Activated CD4-positive, alpha-beta T cell treated with anti-CD3 and anti-CD28 coated beads, Interleukin-2, amount 50 U/mL, for 24 hours (primary cell): ENCODE measurements around the gene LTBP1.
A peak's percentile ranks its signal among the peaks of the same experiment; 100 is the strongest.
"Not testable (repeated sequence)": the region's sequence is repeated elsewhere in the genome, so short reads cannot be mapped to it uniquely, and the experiment has no call there.

ENCODE experiments used
- DNase-seq, 2 donors: peaks; one replicate each; pipeline ENCODE4 v3.0.0-alpha.2; 2020; ENCODE audit warnings: low read depth in 1 of 2, low spot score in 1 of 2

Gene LTBP1

GRCh38 chr2:33038230-33038629, 91.5 kb downstream of the LTBP1 start:
- no peak for DNase-seq

GRCh38 chr2:33038799-33039198, 92.0 kb downstream of the LTBP1 start:
- no peak for DNase-seq

- DNase-seq, result no peak
These were observed 93.8 kb downstream of the LTBP1 start for GRCh38 chr2:33040541-33040940.

- no peak for DNase-seq
These were observed 95.5 kb downstream of the LTBP1 start for GRCh38 chr2:33042265-33042664.

GRCh38 chr2:33042819-33043218, 96.1 kb downstream of the LTBP1 start:
- DNase-seq, result no peak

GRCh38 chr2:33047939-33048338, 101.2 kb downstream of the LTBP1 start:
- no peak for DNase-seq

GRCh38 chr2:33051586-33052360, 105.0 kb downstream of the LTBP1 start:
- no peak for DNase-seq

GRCh38 chr2:33052361-33052735, 105.6 kb downstream of the LTBP1 start:
- no peak for DNase-seq

- DNase-seq, result not testable (repeated sequence)
These were observed 106.0 kb downstream of the LTBP1 start for GRCh38 chr2:33052795-33053194.

- DNase-seq, result no peak
These were observed 109.4 kb downstream of the LTBP1 start for GRCh38 chr2:33056170-33056569.

- not testable (repeated sequence) for DNase-seq
These were observed 110.7 kb downstream of the LTBP1 start for GRCh38 chr2:33057307-33058028.

- DNase-seq, result no peak
These were observed 112.1 kb downstream of the LTBP1 start for GRCh38 chr2:33058716-33059470.

- DNase-seq, result no peak
These were observed 112.9 kb downstream of the LTBP1 start for GRCh38 chr2:33059471-33060156.

GRCh38 chr2:33060405-33060804, 113.7 kb downstream of the LTBP1 start:
- no peak for DNase-seq

- no peak for DNase-seq
These were observed 116.0 kb downstream of the LTBP1 start for GRCh38 chr2:33062665-33063250.

GRCh38 chr2:33064349-33064801, 117.6 kb downstream of the LTBP1 start:
- no peak for DNase-seq

- DNase-seq, result no peak
These were observed 120.8 kb downstream of the LTBP1 start for GRCh38 chr2:33067598-33067997.

- no peak for DNase-seq
These were observed 121.5 kb downstream of the LTBP1 start for GRCh38 chr2:33068261-33068660.

GRCh38 chr2:33069894-33070651, 123.3 kb downstream of the LTBP1 start:
- DNase-seq, result peak in 1 of 2 donors; percentile 12

GRCh38 chr2:33071591-33071990, 124.8 kb downstream of the LTBP1 start:
- no peak for DNase-seq
